CD4-positive, alpha-beta memory T cell (primary cell): ENCODE measurements around the gene C1orf105. TPM values are rescaled to one million over a fixed set of nuclear protein-coding genes. Genes with fewer than 3 reads are reported as not detected.

Experiments
- CTCF ChIA-PET: fragments of 350-600 bp; sonication (Branson Sonifier 250); formaldehyde crosslinking; loops from one replicate; lab custom pipeline; 2021; ENCODE audit warnings: inconsistent platforms; ENCODE audit not compliant: partially characterized antibody; lab: Charles Lee
- POLR2A ChIA-PET: fragments of 350-600 bp; sonication (Branson Sonifier 250); formaldehyde crosslinking; loops from one replicate; lab custom pipeline; 2021; ENCODE audit not compliant: partially characterized antibody; lab: Charles Lee
- DNase-seq, 5 donors: peaks; one replicate each; pipeline versions ENCODE4 v3.0.0 to v3.0.0-alpha.2; 2020 to 2022; ENCODE audit warnings: mixed read lengths in 1 of 5
- H3K27ac ChIP-seq: one replicate; pipeline ENCODE4 v1.7.0; 2013; ENCODE audit warnings: low read depth, low read length
- H3K27me3 ChIP-seq: 2 replicates; pipeline ENCODE4 v1.7.0; 2013; ENCODE audit warnings: mild to moderate bottlenecking, low read length, moderate library complexity; ENCODE audit not compliant: insufficient read depth
- H3K36me3 ChIP-seq: 2 replicates; pipeline ENCODE4 v1.7.0; 2013; ENCODE audit warnings: mild to moderate bottlenecking, low read length, moderate library complexity; ENCODE audit not compliant: insufficient read depth
- H3K4me1 ChIP-seq: 2 replicates; pipeline ENCODE4 v1.7.0; 2013; ENCODE audit warnings: mild to moderate bottlenecking, low read length, moderate library complexity; ENCODE audit not compliant: insufficient read depth
- H3K4me3 ChIP-seq, 2 donors: one replicate each; pipeline ENCODE4 v1.7.0; 2013; ENCODE audit warnings: low read length in 2 of 2, mild to moderate bottlenecking in 1 of 2
- H3K9me3 ChIP-seq, 2 donors: one replicate each; pipeline ENCODE4 v1.7.0; 2013; ENCODE audit warnings: low read length in 2 of 2, control low read depth in 1 of 2; ENCODE audit not compliant: control insufficient read depth in 1 of 2
- H3K27ac Mint-ChIP-seq, 7 donors: one replicate each; pipeline ENCODE4 v1.8.0; 2020 to 2021; ENCODE audit warnings: mixed read lengths in 7 of 7, mild to moderate bottlenecking in 6 of 7, inconsistent platforms in 3 of 7, moderate library complexity in 3 of 7
- H3K27me3 Mint-ChIP-seq, 2 donors: one replicate each; pipeline ENCODE4 v1.8.0; 2020 to 2021; ENCODE audit warnings: mixed read lengths in 2 of 2
- H3K36me3 Mint-ChIP-seq, 2 donors: one replicate each; pipeline ENCODE4 v1.8.0; 2020 to 2021; ENCODE audit warnings: mixed read lengths in 2 of 2, inconsistent platforms in 1 of 2, mild to moderate bottlenecking in 1 of 2
- H3K4me1 Mint-ChIP-seq, 4 donors: one replicate each; pipeline ENCODE4 v1.8.0; 2020 to 2021; ENCODE audit warnings: mixed read lengths in 4 of 4, mild to moderate bottlenecking in 1 of 4
- H3K4me3 Mint-ChIP-seq, 8 donors: one replicate each; pipeline ENCODE4 v1.8.0; 2020 to 2021; ENCODE audit warnings: mixed read lengths in 8 of 8, mild to moderate bottlenecking in 7 of 8, moderate library complexity in 6 of 8, inconsistent platforms in 3 of 8
- H3K9me3 Mint-ChIP-seq, 8 donors: one replicate each; pipeline ENCODE4 v1.8.0; 2020 to 2021; ENCODE audit warnings: mixed read lengths in 8 of 8, mild to moderate bottlenecking in 5 of 8, inconsistent platforms in 3 of 8, moderate library complexity in 1 of 8
- intact Hi-C: fragments of 100-400 bp; cut with micrococcal nuclease; formaldehyde crosslinking; loops from one replicate; pipeline ENCODE4 v1.15.1; 2023
- polyA plus RNA-seq, 2 donors: library from polyadenylated mRNA; unstranded; fragments of 300-500 nt; fragmentation: Illumina TruSeq; gene quantifications; one replicate each; pipeline ENCODE4 v1.2.3, GENCODE V29; 2021
- total RNA-seq, 2 experiments: library from RNA; stranded (reverse); gene quantifications; one replicate each; pipeline ENCODE4 v1.2.3, GENCODE V29; 2021

The C1orf105 gene
- total and polyA plus RNA-seq, 4 experiments from 2014 or later, result not detected

DNA sequence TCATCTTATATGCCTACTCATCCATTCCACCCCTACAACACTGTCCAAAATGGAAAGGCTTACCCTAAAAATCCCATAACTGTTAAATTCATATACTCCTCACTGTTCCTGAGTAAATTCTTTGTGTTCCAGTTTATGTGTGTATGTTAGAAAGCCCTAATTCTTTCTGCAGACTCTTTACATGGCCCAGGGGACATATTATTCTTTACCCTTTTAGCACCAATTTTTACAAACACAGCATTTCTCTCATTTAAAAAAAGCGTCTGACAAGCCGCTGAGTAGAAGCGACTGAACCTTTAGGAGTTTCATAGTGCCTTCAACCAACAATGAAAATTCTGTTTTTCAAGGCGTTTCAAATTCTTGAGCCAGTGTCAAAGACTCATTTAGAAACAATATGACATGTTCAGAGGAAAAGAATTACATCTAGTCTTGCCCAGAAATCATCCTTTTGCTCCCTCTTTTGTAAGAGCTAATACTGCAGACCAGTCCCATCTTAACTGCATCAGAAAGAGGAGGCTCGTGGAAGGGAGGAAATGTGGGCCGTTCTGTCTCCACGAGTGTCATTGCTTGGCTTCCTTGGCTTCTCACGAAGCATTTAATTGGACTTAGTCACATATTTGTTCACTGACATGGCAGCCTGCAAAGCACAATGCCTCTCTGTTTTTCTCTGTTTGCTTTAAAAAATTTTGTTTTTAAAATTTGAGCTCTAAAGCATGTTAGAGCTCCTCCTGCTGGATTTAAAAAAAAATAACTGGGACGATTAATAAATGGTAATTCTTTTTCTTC, 21.3 kb upstream of the C1orf105 start:
- Mint-ChIP-seq H3K4me3 (peak overlapping the region; percentile 21 to 80 (median 70)), H3K4me1 (peaks cover 32 to 68% (median 53%) of the 10 kb centered on the region in 4 donors), H3K36me3 (peaks cover 0 to under 1% of the 10 kb centered on the region in 2 donors), H3K9me3 (no peaks in the 10 kb centered on the region), H3K27ac (peak overlapping the region; percentile 64 to 82 (median 77)), H3K27me3 (no peaks in the 10 kb centered on the region)
- Histone ChIP-seq H3K9me3 (no peaks in the 10 kb centered on the region), H3K4me1 (peaks cover 44% of the 10 kb centered on the region), H3K4me3 (peak overlapping the region in 1 of 2 donors; percentile 20), H3K36me3 (no peaks in the 10 kb centered on the region), H3K27me3 (no peaks in the 10 kb centered on the region), H3K27ac (no peak overlapping the region)
- intact Hi-C loops, result loop anchor here (1.0 to 10.0 kb wide), 9 partner anchors 30 to 614 kb away; partner anchors contain the start of genes METTL13 and PIGC
- peak in 4 of 5 donors; percentile 43 to 55 (median 49) for DNase-seq
- CTCF ChIA-PET, result interaction anchor here (0.6 to 6.1 kb wide), 24 partner anchors 9 to 600 kb away, joined by 3 to 58 read pairs (median 6); partner anchors contain the start of gene PIGC
- POLR2A ChIA-PET, result interaction anchor here (0.7 to 2.5 kb wide), 9 partner anchors 14 to 307 kb away, joined by 3 to 12 read pairs (median 3); no protein-coding TSS in a partner anchor

DNA sequence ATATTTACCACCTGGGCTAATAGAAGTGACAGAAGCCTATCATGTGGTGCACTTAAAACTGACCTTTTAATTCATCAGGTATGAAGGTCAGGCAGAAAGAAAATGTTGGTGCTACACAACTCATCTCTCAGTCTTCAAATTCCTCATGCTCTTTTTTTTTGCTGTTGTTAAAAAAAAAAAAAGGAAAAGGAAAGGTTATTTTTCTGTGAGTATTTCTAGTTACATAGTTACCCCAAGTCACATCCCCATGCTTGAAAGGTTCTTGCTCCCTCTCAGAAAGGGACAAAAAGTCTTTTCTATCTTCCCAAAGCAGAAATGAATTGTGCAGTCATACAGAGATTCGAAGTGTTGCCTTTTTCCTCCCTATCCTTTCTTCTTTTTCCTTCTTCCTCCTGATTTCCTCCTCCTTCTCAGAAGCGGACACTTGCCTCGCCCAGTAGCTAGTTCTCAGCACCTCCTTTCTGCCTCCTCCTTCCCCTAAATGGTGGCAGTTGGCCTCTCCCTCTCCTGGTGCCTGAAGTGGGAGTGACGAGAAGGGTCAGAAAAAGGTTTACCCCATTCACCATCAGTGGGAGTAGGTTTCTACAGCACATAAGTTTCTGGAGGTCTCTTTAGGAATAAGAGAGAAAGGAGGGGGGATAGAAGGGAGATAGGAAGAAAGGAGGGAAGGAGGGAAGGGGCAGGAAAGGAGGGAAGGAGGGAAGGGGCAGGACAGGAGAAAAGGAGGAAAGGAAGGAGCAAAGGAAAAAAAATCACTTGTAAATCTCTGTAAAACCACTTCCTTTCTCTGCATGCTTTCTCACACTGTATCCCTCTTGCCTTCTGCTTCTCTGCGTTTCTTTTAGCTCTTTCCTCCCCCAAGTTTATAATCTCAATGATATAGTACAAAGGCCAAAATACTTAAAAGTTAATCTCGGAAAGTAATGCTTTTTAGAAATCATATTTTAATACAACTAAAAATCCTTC, 20.4 kb upstream of the C1orf105 start:
- Mint-ChIP-seq H3K27me3 (no peaks in the 10 kb centered on the region), H3K27ac (peak overlapping the region in 5 of 7 donors; percentile 64 to 82 (median 77)), H3K36me3 (no peaks in the 10 kb centered on the region), H3K4me3 (peak overlapping the region in 6 of 8 donors; percentile 65 to 80 (median 74)), H3K4me1 (peaks cover 25 to 59% (median 44%) of the 10 kb centered on the region in 4 donors), H3K9me3 (no peaks in the 10 kb centered on the region)
- Histone ChIP-seq H3K4me3 (no peak overlapping the region), H3K36me3 (no peaks in the 10 kb centered on the region), H3K27ac (no peak overlapping the region), H3K9me3 (no peaks in the 10 kb centered on the region), H3K27me3 (no peaks in the 10 kb centered on the region), H3K4me1 (peaks cover 35% of the 10 kb centered on the region)
- no peak for DNase-seq
- CTCF ChIA-PET, result interaction anchor here (0.6 to 6.1 kb wide), 27 partner anchors 9 to 601 kb away, joined by 3 to 58 read pairs (median 4); partner anchors contain the start of gene PIGC
- POLR2A ChIA-PET, result interaction anchor here (0.7 to 2.5 kb wide), 9 partner anchors 13 to 308 kb away, joined by 3 to 12 read pairs (median 3); no protein-coding TSS in a partner anchor
- intact Hi-C loops, result loop anchor here (1.0 to 10.0 kb wide), 9 partner anchors 29 to 615 kb away; partner anchors contain the start of genes METTL13 and PIGC

- H3K4me3 Mint-ChIP-seq, result peak overlapping the region in 4 of 8 donors; percentile 4 to 41 (median 22)
- H3K36me3 Mint-ChIP-seq, result no peaks in the 10 kb centered on the region
- no peaks in the 10 kb centered on the region for H3K9me3 ChIP-seq
- H3K27me3 Mint-ChIP-seq, result no peaks in the 10 kb centered on the region
- peaks cover 29% of the 10 kb centered on the region for H3K4me1 ChIP-seq
- peak overlapping the region in 4 of 7 donors; percentile 18 to 64 (median 48) for H3K27ac Mint-ChIP-seq
- no peaks in the 10 kb centered on the region for H3K36me3 ChIP-seq
- ChIA-PET CTCF (interaction anchor here (1.0 to 6.1 kb wide), 12 partner anchors 10 to 397 kb away, joined by 3 to 58 read pairs (median 8); no protein-coding TSS in a partner anchor), POLR2A (interaction anchor here (2.5 kb wide), 1 partner anchor 219 kb away, joined by 12 read pairs; no protein-coding TSS in a partner anchor)
- H3K9me3 Mint-ChIP-seq, result no peaks in the 10 kb centered on the region
- intact Hi-C loops, result no loop called here
- H3K27ac ChIP-seq, result no peak overlapping the region
- H3K27me3 ChIP-seq, result no peaks in the 10 kb centered on the region
- no peak overlapping the region for H3K4me3 ChIP-seq
- H3K4me1 Mint-ChIP-seq, result peaks cover 25 to 52% (median 40%) of the 10 kb centered on the region in 4 donors
- no peak for DNase-seq
Measured at GRCh38 chr1:172400722-172401105, 19.8 kb upstream of the C1orf105 start.

DNA sequence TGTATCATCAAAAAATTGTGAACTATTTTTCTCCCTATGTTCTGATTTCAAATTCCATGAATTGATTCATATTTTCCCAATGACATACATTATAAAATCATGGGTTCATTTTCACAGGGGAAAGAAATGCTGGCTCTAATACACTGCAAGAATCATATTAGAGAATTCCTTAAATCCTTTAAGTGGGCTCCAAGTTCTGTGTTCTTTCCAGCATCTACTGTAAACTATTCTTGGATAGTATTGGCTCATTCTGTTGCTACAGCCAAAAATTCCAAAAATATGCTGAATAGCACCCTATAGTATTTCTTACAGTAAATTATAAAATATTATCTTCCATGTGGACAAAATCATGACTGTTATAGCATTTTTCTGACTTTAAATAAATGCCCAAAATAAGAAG, 19.0 kb upstream of the C1orf105 start:
- Mint-ChIP-seq H3K9me3 (no peaks in the 10 kb centered on the region), H3K4me1 (peaks cover 25 to 46% (median 37%) of the 10 kb centered on the region in 4 donors), H3K4me3 (no peak overlapping the region), H3K27ac (no peak overlapping the region), H3K27me3 (no peaks in the 10 kb centered on the region), H3K36me3 (no peaks in the 10 kb centered on the region)
- no peaks in the 10 kb centered on the region for H3K9me3 ChIP-seq
- no peaks in the 10 kb centered on the region for H3K36me3 ChIP-seq
- DNase-seq, result no peak
- ChIA-PET CTCF (interaction anchor here (1.2 to 6.1 kb wide), 7 partner anchors 27 to 398 kb away, joined by 3 to 58 read pairs (median 18); no protein-coding TSS in a partner anchor), POLR2A (interaction anchor here (2.5 kb wide), 1 partner anchor 220 kb away, joined by 12 read pairs; no protein-coding TSS in a partner anchor)
- no peaks in the 10 kb centered on the region for H3K27me3 ChIP-seq
- intact Hi-C loops, result no loop called here
- H3K4me3 ChIP-seq, result no peak overlapping the region
- peaks cover 27% of the 10 kb centered on the region for H3K4me1 ChIP-seq
- H3K27ac ChIP-seq, result no peak overlapping the region

DNA sequence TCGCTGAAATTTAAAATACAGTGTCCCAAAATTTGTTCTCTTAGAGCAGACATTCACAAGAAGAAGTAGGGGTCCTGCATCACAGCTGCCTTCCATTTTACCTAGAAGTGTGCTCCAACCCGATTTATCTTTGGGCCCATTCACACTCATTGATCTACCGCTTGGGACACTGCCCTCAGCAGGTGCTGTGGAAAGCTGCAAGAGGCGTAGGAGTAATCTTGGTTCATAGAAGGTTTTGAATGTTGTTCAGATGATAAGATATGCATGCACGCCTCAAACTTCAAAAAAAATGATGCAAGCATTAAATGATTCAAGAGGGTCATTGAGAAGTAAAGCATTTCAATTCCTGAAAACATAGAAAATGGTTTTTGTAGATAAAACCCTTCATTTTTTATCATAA, 18.6 kb upstream of the C1orf105 start:
- Histone ChIP-seq H3K4me1 (peaks cover 27% of the 10 kb centered on the region), H3K27me3 (no peaks in the 10 kb centered on the region), H3K9me3 (no peaks in the 10 kb centered on the region), H3K36me3 (no peaks in the 10 kb centered on the region), H3K27ac (no peak overlapping the region), H3K4me3 (no peak overlapping the region)
- Mint-ChIP-seq H3K27ac (no peak overlapping the region), H3K36me3 (no peaks in the 10 kb centered on the region), H3K4me1 (peaks cover 25 to 46% (median 37%) of the 10 kb centered on the region in 4 donors), H3K27me3 (no peaks in the 10 kb centered on the region), H3K9me3 (no peaks in the 10 kb centered on the region), H3K4me3 (no peak overlapping the region)
- ChIA-PET CTCF (interaction anchor here (1.2 to 6.1 kb wide), 5 partner anchors 26 to 398 kb away, joined by 3 to 58 read pairs (median 42); no protein-coding TSS in a partner anchor), POLR2A (no interaction called here)
- intact Hi-C loops, result no loop called here
- DNase-seq, result no peak

DNA sequence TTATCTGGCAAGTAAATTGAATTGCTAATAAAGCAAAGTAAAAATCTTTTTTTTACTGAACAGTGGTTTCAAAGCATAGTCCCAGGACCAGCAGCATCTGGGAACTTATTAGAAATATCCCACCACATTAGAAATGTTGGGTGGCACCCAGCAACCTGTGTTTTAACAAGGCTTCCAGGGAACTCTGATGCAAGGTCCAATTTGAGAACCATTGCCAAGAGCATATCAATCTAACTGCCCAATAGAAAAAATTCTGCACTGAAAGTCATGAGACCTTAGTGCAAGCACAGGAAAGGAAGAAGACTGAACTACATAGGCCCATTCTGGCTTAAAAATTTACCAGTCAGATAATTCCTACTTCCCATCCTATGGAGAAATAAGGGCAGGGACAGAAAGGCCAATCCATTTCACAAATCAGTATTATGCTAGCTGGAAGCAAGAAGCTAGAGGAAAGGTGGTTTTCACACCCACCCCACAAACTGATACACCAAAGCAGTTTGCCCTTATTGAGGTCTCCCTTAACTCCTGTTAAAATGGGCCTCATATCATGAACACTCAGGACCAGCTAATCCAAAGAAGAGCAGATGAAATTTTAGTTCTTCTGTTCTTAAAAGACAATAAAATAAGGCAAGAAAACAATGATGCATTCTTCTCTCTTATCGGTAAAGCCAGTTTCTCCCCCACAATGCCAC, 17.5 kb upstream of the C1orf105 start:
- intact Hi-C loops, result no loop called here
- no peaks in the 10 kb centered on the region for H3K27me3 Mint-ChIP-seq
- no peak overlapping the region for H3K4me3 Mint-ChIP-seq
- no peaks in the 10 kb centered on the region for H3K36me3 Mint-ChIP-seq
- no peak for DNase-seq
- ChIA-PET CTCF (interaction anchor here (0.8 to 6.1 kb wide), 7 partner anchors 41 to 602 kb away, joined by 3 to 58 read pairs (median 9); partner anchors contain the start of gene PIGC), POLR2A (no interaction called here)
- no peaks in the 10 kb centered on the region for H3K9me3 Mint-ChIP-seq
- no peaks in the 10 kb centered on the region for H3K36me3 ChIP-seq
- peaks cover 26% of the 10 kb centered on the region for H3K4me1 ChIP-seq
- H3K27ac ChIP-seq, result no peak overlapping the region
- no peaks in the 10 kb centered on the region for H3K9me3 ChIP-seq
- no peak overlapping the region for H3K27ac Mint-ChIP-seq
- H3K27me3 ChIP-seq, result no peaks in the 10 kb centered on the region
- no peak overlapping the region for H3K4me3 ChIP-seq
- H3K4me1 Mint-ChIP-seq, result peaks cover 22 to 37% (median 30%) of the 10 kb centered on the region in 4 donors
